GM20431 (cell line): ENCODE measurements around the gene CCDC179.

ENCODE experiments used
- in situ Hi-C: fragments of 300-500 bp; cut with MseI, MboI; formaldehyde crosslinking; loops from one replicate; pipeline ENCODE4 v1.15.0; 2020; ENCODE audit warnings: low sequenced_read_pairs; ENCODE audit not compliant: unreplicated experiment

CCDC179 gene

DNA sequence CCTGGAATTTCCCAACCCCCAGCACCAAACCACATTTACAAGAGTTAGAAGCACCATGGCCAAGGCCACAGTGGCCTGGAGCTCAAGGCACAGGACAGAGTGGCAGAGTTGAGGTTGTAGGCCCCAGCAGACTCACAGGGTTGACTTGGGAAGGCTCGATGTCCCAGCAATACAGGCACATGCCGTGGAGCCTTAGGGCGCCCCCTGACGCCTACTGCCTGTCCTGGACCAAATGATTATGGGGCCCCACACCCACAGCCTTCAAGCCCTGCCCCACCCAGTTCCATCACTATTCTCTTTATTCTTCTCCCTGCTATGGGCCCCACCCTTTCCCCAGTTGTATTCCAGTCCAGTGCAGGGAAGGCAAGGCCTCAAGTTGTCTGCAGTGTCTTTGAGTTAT is at the start of gene CCDC179:
Gene CCDC179 (minus strand): TSS at position 234 of the 400 bp plus-strand sequence. CDS start 53 bp downstream, at position 181.
- in situ Hi-C loops, result no loop called here

DNA sequence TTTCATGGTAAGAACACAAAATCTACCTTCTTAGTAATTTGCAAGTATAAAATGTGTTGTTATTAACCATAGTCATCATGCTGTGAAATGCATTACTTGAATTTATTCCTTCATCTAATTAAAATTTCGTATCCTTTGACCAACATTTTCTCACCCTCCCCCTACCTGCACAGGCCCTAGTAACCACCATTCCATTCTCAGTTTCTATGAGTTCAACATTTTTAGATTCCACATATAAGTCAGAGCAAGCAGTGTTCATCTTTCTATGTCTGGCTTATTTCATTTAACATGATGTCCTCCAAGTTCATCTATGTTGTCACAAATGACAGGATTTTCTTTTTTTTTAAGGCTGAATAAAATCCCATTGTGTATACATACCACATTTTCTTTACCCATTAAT is 43.5 kb upstream of the CCDC179 start:
- in situ Hi-C loops, result no loop called here

DNA sequence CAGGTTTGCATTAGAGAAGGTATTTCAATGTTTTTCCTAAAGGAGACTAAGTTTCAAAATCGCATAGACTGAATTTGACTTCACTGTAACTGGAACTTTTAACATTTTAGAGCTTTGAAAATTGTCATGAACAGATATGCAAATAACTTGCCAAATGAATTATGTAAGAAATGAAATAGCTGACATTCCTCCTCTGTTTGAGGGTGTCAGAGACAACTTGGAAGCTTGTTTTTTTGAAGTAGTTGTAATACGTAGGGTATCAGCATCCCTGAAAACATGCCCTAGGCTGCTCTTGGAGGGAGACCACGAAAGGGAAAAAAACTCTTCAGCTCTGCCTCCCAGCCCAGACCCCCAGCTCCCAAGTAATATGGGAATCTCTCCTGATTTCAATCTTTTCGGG is 41.3 kb upstream of the CCDC179 start:
- in situ Hi-C loops, result no loop called here

DNA sequence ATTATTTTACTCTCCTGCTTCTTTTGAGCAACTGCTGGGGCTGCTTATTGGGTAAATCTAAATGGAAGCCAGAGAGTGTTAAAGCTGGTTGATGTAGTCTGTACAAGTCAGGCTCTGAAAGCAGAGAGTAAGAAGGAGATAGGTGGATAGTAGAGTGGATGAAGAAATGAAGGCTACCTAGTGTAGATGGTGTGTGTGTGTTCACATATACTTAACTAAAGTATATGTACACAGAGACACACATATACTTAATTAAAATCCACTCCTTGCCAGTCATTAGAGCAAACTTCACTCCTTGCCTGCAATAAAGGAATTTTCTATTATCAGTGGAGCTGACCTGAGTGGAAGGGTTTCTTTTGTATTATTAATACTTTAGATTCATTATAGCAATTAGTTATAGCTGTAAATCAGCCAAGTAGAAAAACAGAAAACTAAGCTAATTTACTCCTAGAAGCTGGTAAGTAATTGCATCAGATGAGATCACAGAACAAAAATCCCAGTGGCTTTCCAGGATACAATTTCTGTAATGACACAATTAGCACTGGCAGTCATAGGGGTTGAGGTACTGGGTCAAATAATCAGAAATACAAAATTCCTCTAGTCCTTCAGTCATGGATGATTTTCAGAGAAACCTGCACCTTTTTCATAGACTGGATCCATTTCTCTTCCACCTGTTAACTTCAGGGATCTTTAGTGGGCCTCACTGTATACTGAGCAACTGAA is 40.7 kb upstream of the CCDC179 start:
- in situ Hi-C loops, result no loop called here

- in situ Hi-C loops, result no loop called here
Measured at GRCh38 chr11:22898036-22898435, 37.8 kb upstream of the CCDC179 start.

DNA sequence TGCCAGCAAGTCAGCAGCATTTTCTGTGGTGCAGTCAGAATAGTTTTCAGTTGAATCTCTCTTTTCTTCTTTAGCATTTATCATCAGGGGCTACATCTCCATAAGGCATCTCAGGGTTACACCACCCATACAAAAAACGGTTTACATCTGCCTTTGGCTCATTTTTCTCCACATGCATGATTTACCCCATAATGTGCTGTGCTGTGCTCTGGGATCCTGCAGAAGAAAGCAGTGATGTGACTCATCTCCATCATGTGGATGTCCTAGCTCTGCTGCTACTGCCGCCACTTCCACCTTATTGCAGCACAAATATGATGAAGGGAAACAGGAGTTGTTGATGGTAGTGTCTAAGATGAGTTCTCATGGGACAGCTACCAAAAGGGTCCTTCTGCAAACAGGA is 30.0 kb upstream of the CCDC179 start:
- in situ Hi-C loops, result no loop called here

GRCh38 chr11:22884217-22884616 is 23.9 kb upstream of the CCDC179 start:
- in situ Hi-C loops, result no loop called here

- in situ Hi-C loops, result no loop called here
Measured at GRCh38 chr11:22879630-22880029, 19.4 kb upstream of the CCDC179 start.

GRCh38 chr11:22878604-22879003 is 18.3 kb upstream of the CCDC179 start:
- in situ Hi-C loops, result no loop called here

DNA sequence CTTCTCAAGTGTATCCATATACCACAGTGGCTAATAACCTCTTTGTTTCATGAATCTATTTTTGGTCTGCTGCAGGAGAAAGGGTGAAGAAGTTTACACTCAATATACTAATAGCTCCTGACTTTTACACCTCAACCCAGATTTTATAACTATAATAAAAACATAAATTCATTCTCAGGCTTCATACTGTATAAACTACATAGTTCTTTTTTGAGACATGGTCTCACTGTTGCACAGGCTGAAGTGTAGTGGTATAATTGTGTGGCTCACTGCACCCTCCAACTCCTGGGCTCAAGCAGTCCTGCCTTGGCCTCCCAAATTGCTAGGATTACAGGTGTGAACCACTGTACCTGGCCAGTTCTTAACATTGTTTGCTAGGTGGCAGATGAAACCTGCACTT is 17.8 kb upstream of the CCDC179 start:
- in situ Hi-C loops, result no loop called here

DNA sequence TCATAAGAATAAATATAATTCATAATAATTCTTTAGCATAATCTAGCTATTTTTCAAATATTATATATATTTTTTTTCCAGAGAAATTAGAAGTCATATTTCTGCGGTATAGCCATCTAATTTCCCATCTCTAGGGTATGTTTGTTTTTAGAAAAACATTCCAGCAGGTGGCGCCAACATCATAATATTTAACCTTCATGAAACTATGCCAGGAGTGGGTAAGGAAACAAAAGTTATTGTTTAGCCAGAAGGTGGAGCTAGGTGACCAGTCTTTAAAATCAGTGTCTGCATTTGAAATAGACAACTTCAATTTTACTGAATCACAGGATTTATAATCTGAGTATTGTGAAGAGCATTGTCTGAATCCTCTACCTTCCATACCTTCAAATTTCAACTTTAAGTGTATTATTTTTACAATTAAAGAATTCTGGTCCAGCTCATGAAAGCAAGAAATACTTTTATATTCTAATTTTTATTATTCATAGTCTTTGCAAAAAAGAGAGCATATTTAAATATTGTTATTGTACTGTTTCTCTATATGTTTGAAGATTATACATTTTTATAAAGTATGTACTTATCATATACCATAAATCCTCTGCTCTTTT is 15.7 kb upstream of the CCDC179 start:
- in situ Hi-C loops, result no loop called here

- in situ Hi-C loops, result no loop called here
Measured at GRCh38 chr11:22869325-22869724, 9.1 kb upstream of the CCDC179 start.

DNA sequence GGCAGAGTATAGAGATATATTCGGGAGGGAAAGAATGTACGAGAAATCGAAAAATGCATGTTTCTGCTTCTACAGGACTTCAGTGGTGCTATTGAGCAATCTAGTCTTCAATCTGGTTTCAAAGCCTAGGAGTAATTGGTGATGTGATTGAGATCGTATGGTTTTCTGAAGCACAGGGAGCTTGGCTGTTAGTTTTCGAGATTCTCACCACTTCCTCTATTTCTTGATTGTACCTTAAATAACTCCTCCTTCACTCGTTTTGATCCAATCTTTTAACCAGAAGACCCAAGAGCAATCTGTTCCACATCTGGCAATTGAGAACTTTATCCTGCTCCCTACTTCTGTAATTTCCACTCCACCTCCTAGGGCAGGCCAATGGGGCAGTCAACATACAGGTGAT is 518 bp downstream of the CCDC179 start:
- in situ Hi-C loops, result no loop called here

- in situ Hi-C loops, result no loop called here
Measured at GRCh38 chr11:22851477-22851876, 8.8 kb downstream of the CCDC179 start.

- in situ Hi-C loops, result no loop called here
Measured at GRCh38 chr11:22846726-22847125, 13.5 kb downstream of the CCDC179 start.

DNA sequence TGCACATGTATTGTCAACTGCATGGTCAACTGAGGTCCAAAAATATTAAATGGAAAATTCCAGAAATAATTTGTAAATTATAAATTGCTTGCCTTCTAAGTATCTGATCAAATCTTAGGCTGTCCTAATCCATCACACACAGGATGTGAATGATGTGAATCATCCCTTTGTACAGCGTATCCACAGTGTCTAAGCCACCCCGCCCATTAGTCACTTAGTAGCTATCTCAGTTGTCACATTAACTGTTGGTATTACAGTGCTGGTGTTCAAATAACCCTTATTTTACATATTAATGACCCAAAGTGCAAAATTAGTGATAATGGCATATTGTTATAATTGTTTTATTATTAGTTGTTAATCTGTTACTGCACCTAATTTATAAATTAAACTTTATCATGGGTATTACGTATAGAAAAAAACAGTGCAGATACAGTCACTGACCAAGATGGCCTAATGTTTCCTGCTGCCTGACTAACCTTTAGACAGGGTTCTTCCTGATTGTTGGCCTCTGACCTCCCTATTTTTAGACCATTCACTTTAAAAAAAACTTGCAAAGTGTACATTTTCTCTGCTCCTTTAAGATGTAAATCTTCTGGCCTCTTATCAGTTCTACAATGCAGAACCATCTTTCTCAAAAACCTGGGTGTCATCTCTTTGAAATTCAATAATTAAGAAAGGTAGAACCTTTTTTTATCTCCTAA is 27.8 kb downstream of the CCDC179 start:
- in situ Hi-C loops, result no loop called here

GRCh38 chr11:22830082-22830414 is 30.2 kb downstream of the CCDC179 start:
- in situ Hi-C loops, result no loop called here

DNA sequence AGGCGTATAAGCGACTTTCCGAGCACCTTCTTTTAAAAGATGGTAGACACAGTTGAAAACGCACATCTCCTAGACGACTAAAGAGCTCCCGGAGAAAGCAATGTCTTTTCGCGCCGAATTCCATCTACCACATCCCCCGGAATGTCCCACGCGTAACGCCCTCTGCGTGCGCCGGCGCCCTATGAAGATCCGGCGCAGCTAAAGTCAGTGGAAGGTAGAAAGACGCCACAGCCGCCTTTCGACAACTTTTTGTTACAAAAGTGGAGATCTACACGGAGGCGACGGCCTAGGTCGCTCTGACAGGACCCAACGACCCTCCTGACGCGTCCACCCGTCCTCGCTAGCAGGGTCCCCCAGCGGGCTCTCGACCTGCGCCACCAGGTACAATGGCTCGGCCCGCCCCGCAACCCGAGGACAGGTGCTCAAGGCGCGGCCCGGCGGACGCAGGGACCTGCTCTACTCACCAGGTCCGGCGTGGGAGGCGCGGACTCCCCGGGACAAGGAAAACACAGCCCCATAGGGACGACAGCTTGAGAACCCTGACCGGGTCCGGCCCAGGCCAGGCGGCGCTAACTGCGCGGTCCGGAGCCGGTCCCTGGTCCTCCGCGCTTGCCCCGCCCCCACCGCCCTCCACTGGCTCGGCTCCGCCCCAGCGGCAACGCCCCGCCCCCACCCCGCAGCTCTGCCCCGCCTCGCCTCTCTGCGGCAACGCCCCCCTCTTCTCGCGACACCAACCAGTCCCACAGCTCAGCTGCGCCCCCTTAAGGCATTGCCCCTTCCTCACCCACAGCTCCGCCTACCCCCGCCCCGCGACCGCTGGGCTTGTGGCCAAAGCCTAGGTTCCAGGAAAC is 30.8 kb downstream of the CCDC179 start, which contains the start of gene SVIP:
Gene SVIP (minus strand): TSS at position 571 of the 851 bp plus-strand sequence. CDS start 53 bp downstream, at position 518.
- in situ Hi-C loops, result no loop called here

- in situ Hi-C loops, result no loop called here
Measured at GRCh38 chr11:22828373-22828772, 31.9 kb downstream of the CCDC179 start.

DNA sequence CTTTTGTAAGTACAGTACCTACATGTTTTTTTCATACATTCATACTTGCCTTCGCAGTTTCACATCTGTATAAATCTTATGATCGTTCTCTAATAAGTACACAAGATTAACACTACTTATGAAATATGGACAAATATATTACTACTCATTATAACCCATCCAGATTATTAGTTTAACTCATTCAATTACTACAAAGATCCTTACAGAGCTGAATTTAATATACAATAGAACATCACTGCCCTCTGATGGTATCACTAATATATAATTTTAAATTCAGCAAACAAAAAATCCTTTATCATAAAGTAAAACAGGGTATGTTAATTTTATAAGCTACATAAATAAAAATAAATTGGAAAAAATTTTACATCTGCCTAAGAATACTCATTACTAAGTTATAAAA is 38.1 kb downstream of the CCDC179 start:
- in situ Hi-C loops, result no loop called here
